Ammon's horn (tissue), 1 donor: ENCODE results near the gene CCDC172.
"Not testable (repeated sequence)": the region's sequence is repeated elsewhere in the genome, so short reads cannot be mapped to it uniquely, and the experiment has no call there.

Experiments used
- DNase-seq: peaks from one replicate; pipeline ENCODE4 v3.0.0-alpha.2; 2016; ENCODE audit warnings: low spot score

CCDC172 gene

GRCh38 chr10:116336866-116337265, 12.6 kb downstream of the CCDC172 start:
- DNase-seq = no peak

GRCh38 chr10:116352125-116352524, 27.9 kb downstream of the CCDC172 start:
- no peak for DNase-seq

- no peak for DNase-seq
Observed at GRCh38 chr10:116353817-116354216, 29.6 kb downstream of the CCDC172 start.

- DNase-seq = no peak
Observed at GRCh38 chr10:116355341-116355740, 31.1 kb downstream of the CCDC172 start.

GRCh38 chr10:116356833-116357232, 32.6 kb downstream of the CCDC172 start:
- DNase-seq = no peak

GRCh38 chr10:116364868-116365267, 40.6 kb downstream of the CCDC172 start:
- no peak for DNase-seq

- DNase-seq = no peak
Observed at GRCh38 chr10:116371737-116372136, 47.5 kb downstream of the CCDC172 start.

- no peak for DNase-seq
Observed at GRCh38 chr10:116382290-116382689, 58.0 kb downstream of the CCDC172 start.

GRCh38 chr10:116385311-116385710, 61.1 kb downstream of the CCDC172 start:
- no peak for DNase-seq

GRCh38 chr10:116385994-116386809, 62.0 kb downstream of the CCDC172 start:
- peak; percentile 25 for DNase-seq

- DNase-seq = not testable (repeated sequence)
Observed at GRCh38 chr10:116393246-116393831, 69.1 kb downstream of the CCDC172 start.

- no peak for DNase-seq
Observed at GRCh38 chr10:116395223-116395985, 71.2 kb downstream of the CCDC172 start.

- no peak for DNase-seq
Observed at GRCh38 chr10:116398224-116398623, 74.0 kb downstream of the CCDC172 start.

- DNase-seq = no peak
Observed at GRCh38 chr10:116402858-116403257, 78.6 kb downstream of the CCDC172 start.

GRCh38 chr10:116403740-116404250, 79.5 kb downstream of the CCDC172 start:
- DNase-seq = no peak

GRCh38 chr10:116408719-116409118, 84.5 kb downstream of the CCDC172 start:
- DNase-seq = peak; percentile 7

GRCh38 chr10:116410351-116410750, 86.1 kb downstream of the CCDC172 start:
- DNase-seq = no peak

- no peak for DNase-seq
Observed at GRCh38 chr10:116417821-116418220, 93.6 kb downstream of the CCDC172 start.

- DNase-seq = no peak
Observed at GRCh38 chr10:116418389-116418788, 94.1 kb downstream of the CCDC172 start.

GRCh38 chr10:116421815-116422214, 97.6 kb downstream of the CCDC172 start:
- no peak for DNase-seq

GRCh38 chr10:116427671-116428070, 103.4 kb downstream of the CCDC172 start, which contains the start of gene PNLIPRP3:
TSS of gene PNLIPRP3 (plus strand) at chr10:116427847. CDS start at chr10:116428013, 166 bp downstream.
- DNase-seq = no peak

- no peak for DNase-seq
Observed at GRCh38 chr10:116429288-116429977, 105.2 kb downstream of the CCDC172 start.
